ENCODE data around the gene WBP11.

The WBP11 gene

GRCh38 chr12:14824012-14824634 lies 20.8 kb upstream of the WBP11 start:
- no peak for DNase-seq

GRCh38 chr12:14814014-14814413 lies 10.7 kb upstream of the WBP11 start, which contains the start of gene SMCO3:
TSS of gene SMCO3 (minus strand) at chr12:14814182. CDS start at chr12:14806680, 7,502 bp downstream.
- DNase-seq: no peak

- DNase-seq: no peak
These were observed 8.2 kb upstream of the WBP11 start for GRCh38 chr12:14811486-14811885.

GRCh38 chr12:14810953-14811483 lies 7.7 kb upstream of the WBP11 start:
- DNase-seq: no peak

GRCh38 chr12:14810167-14810952 lies 7.1 kb upstream of the WBP11 start:
- no peak for DNase-seq

GRCh38 chr12:14803830-14804160 lies 517 bp upstream of the WBP11 start:
- DNase-seq: no peak

GRCh38 chr12:14802721-14803010 lies 612 bp downstream of the WBP11 start:
- no peak for DNase-seq

GRCh38 chr12:14802247-14802646 lies 1.0 kb downstream of the WBP11 start:
- no peak for DNase-seq

- peak; percentile 27 to 53 for DNase-seq
These were observed 8.2 kb downstream of the WBP11 start for GRCh38 chr12:14795028-14795448.

- no peak for DNase-seq
These were observed 17.7 kb downstream of the WBP11 start for GRCh38 chr12:14785568-14785967.

- DNase-seq: no peak
These were observed 18.8 kb downstream of the WBP11 start for GRCh38 chr12:14784471-14784870.

- DNase-seq: no peak
These were observed 20.5 kb downstream of the WBP11 start for GRCh38 chr12:14782756-14783155.

GRCh38 chr12:14781563-14781962 lies 21.7 kb downstream of the WBP11 start:
- DNase-seq: no peak

GRCh38 chr12:14780859-14781258 lies 22.4 kb downstream of the WBP11 start:
- DNase-seq: no peak

- no peak for DNase-seq
These were observed 23.4 kb downstream of the WBP11 start for GRCh38 chr12:14779834-14780233.

- no peak for DNase-seq
These were observed 26.0 kb downstream of the WBP11 start for GRCh38 chr12:14777271-14777670.

- DNase-seq: peak; percentile 9 to 12
These were observed 26.9 kb downstream of the WBP11 start for GRCh38 chr12:14776236-14776961.

GRCh38 chr12:14775636-14775980 lies 27.7 kb downstream of the WBP11 start:
- peak in 1 of 2 donors; percentile 58 for DNase-seq

GRCh38 chr12:14774906-14775635 lies 28.2 kb downstream of the WBP11 start:
- peak; percentile 55 to 57 for DNase-seq

GRCh38 chr12:14774074-14774905 lies 29.0 kb downstream of the WBP11 start:
- peak; percentile 96 to 97 for DNase-seq

- no peak for DNase-seq
These were observed 29.6 kb downstream of the WBP11 start for GRCh38 chr12:14773685-14774073.

- DNase-seq: no peak
These were observed 30.3 kb downstream of the WBP11 start for GRCh38 chr12:14772946-14773345.

Data from inflammatory macrophage treated with lipopolysaccharide for 1 hour (primary cell).